GM21390 (cell line): ENCODE results near the gene RPS25.
"Not testable (repeated sequence)": the region's sequence is repeated elsewhere in the genome, so short reads cannot be mapped to it uniquely, and the experiment has no call there.

Source experiments
- ATAC-seq: cut with Tn5 transposase; IDR thresholded peaks from one replicate; pipeline ENCODE4 v1.9.1; 2021; ENCODE audit not compliant: unreplicated experiment

The RPS25 gene

GRCh38 chr11:118973985-118974384 is 44.2 kb downstream of the RPS25 start:
- ATAC-seq = no peak

- ATAC-seq = no peak
Measured at GRCh38 chr11:118971646-118972045, 46.5 kb downstream of the RPS25 start, which contains the start of gene FOXR1. Gene FOXR1 (plus strand): TSS chr11:118971761. CDS start chr11:118971932, 171 bp downstream.

DNA sequence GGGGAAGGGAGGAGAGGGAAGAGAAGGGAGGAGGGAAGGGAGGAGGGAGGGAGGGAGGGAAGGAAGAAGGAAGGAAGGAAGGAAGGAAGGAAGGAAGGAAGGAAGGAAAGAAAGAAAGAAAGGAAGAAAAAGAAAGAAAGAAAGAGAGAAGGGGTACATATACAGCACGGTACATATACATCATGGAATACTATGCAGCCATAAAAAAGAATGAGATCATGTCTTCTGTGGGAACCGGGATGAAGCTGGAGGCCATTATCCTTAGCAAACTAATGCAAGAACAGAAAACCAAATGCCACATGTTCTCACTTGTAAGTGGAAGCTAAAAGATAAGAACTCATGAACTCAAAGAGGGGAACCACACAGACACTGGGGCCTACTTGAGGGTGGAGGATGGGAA is 48.6 kb downstream of the RPS25 start:
- not testable (repeated sequence) for ATAC-seq
